A673 (cell line): ENCODE measurements around the gene TMEM258. TPM values are rescaled to one million over a fixed set of nuclear protein-coding genes. Genes with fewer than 3 reads are reported as not detected.

Experiments used
- BruUV-seq: library from RNA; stranded (reverse); fragments of 400-500 nt; replicated peaks from 2 replicates; lab custom pipeline; 2021; lab: Mats Ljungman, UMichigan
- CTCF ChIA-PET: fragments of 300-600 bp; sonication (Branson Sonifier 250); formaldehyde crosslinking; loops from one replicate; lab custom pipeline; 2022; ENCODE audit warnings: antibody characterized with exemption; lab: Charles Lee
- POLR2A ChIA-PET: fragments of 300-600 bp; sonication (Branson Sonifier 250); formaldehyde crosslinking; loops from one replicate; lab custom pipeline; 2022; ENCODE audit warnings: antibody characterized with exemption; ENCODE audit not compliant: low non-redundant PET; lab: Charles Lee
- DNase-seq: peaks from one replicate; pipeline ENCODE4 v3.0.0-alpha.2; 2015; ENCODE audit warnings: low spot score
- H3K27ac ChIP-seq: fragments of 200-600 bp; sonication (generic); 2 replicates; pipeline ENCODE4 v1.5.1; 2016; ENCODE audit warnings: mixed run types, low read depth, mild to moderate bottlenecking, mixed read lengths, antibody characterized with exemption, low read length; ENCODE audit not compliant: poor library complexity, severe bottlenecking
- H3K27me3 ChIP-seq: fragments of 200-600 bp; sonication (generic); replicated peaks from 2 replicates; pipeline ENCODE4 v1.6.1; 2017; ENCODE audit warnings: mixed run types, low read depth, mild to moderate bottlenecking, mixed read lengths, antibody characterized with exemption, low read length; ENCODE audit not compliant: insufficient read depth, poor library complexity
- H3K36me3 ChIP-seq: fragments of 200-600 bp; sonication (generic); 2 replicates; pipeline ENCODE4 v1.6.1; 2016; ENCODE audit warnings: mixed run types, mild to moderate bottlenecking, mixed read lengths, antibody characterized with exemption, low read length; ENCODE audit not compliant: insufficient read depth, poor library complexity, severe bottlenecking
- H3K4me1 ChIP-seq: fragments of 200-600 bp; sonication (generic); 2 replicates; pipeline ENCODE4 v1.6.1; 2017; ENCODE audit warnings: mixed run types, mild to moderate bottlenecking, mixed read lengths, antibody characterized with exemption, low read length; ENCODE audit not compliant: insufficient read depth, poor library complexity, severe bottlenecking
- H3K4me3 ChIP-seq: fragments of 200-600 bp; sonication (generic); 2 replicates; pipeline ENCODE4 v1.5.1; 2016; ENCODE audit warnings: low read depth, mixed run types, mild to moderate bottlenecking, mixed read lengths, low read length; ENCODE audit not compliant: poor library complexity, severe bottlenecking
- H3K9me3 ChIP-seq: fragments of 200-600 bp; sonication (generic); 2 replicates; pipeline ENCODE4 v1.6.1; 2016; ENCODE audit warnings: mixed run types, low read depth, mild to moderate bottlenecking, mixed read lengths, antibody characterized with exemption, low read length; ENCODE audit not compliant: poor library complexity, severe bottlenecking
- CTCF ChIP-seq: fragments of 300-800, 200-600 bp; sonication (generic); conservative IDR thresholded peaks from 2 replicates; pipeline ENCODE4 v1.5.1; 2017; ENCODE audit warnings: low read depth, mild to moderate bottlenecking, antibody characterized with exemption, low read length, moderate library complexity, mixed read lengths
- EZH2 ChIP-seq: fragments of 200-600 bp; sonication (generic); IDR thresholded peaks from 2 replicates; pipeline ENCODE4 v1.6.1; 2017; ENCODE audit warnings: borderline replicate concordance, low read depth, mild to moderate bottlenecking, mixed read lengths, antibody characterized with exemption, low read length; ENCODE audit not compliant: poor library complexity, severe bottlenecking
- intact Hi-C: fragments of 100-400 bp; cut with micrococcal nuclease; formaldehyde crosslinking; loops from one replicate; pipeline ENCODE4 v1.10.0; 2022; ENCODE audit not compliant: unreplicated experiment
- total RNA-seq: library from RNA; stranded (reverse); gene quantifications from 2 replicates; pipeline ENCODE4 v1.2.3, GENCODE V29; 2021

TMEM258 gene
- total RNA-seq, 1 experiment from 2014 or later = 138 TPM

GRCh38 chr11:61752117-61752924 lies 40.1 kb downstream of the TMEM258 start, which contains the start of gene MYRF:
Gene MYRF (plus strand): TSS chr11:61752636. CDS start chr11:61752745, 109 bp downstream.
- Histone ChIP-seq H3K9me3 (no peaks in the 10 kb centered on the region), H3K4me1 (peaks cover 20% of the 10 kb centered on the region), H3K27me3 (no peaks in the 10 kb centered on the region), H3K27ac (no peak within 1 kb of the TSS), H3K4me3 (peak within 1 kb of the TSS; percentile 50), H3K36me3 (no peaks in the 10 kb centered on the region)
- intact Hi-C loops = no loop called here
- ChIA-PET CTCF (interaction anchor here (1.2 to 1.6 kb wide), 2 partner anchors 36 to 356 kb away, joined by 6 to 10 read pairs; no protein-coding TSS in a partner anchor), POLR2A (no interaction called here)
- peak; percentile 73 for DNase-seq
- TF ChIP-seq CTCF = peak; percentile 59
- no peak for TF ChIP-seq EZH2
- BruUV-seq = no TSS peak

- Histone ChIP-seq H3K27me3 (no peaks in the 10 kb centered on the region), H3K36me3 (no peaks in the 10 kb centered on the region), H3K27ac (no peak overlapping the region), H3K4me1 (peaks cover 11% of the 10 kb centered on the region), H3K9me3 (no peaks in the 10 kb centered on the region), H3K4me3 (no peak overlapping the region)
- intact Hi-C loops = no loop called here
- no peak for DNase-seq
- no TSS peak for BruUV-seq
- TF ChIP-seq CTCF (no peak), EZH2 (no peak)
- CTCF ChIA-PET = interaction anchor here (1.2 kb wide), 1 partner anchor 18 kb away, joined by 4 read pairs; no protein-coding TSS in a partner anchor
- POLR2A ChIA-PET = no interaction called here
Observed at GRCh38 chr11:61751384-61751783, 41.0 kb downstream of the TMEM258 start.

- Histone ChIP-seq H3K36me3 (no peaks in the 10 kb centered on the region), H3K4me3 (no peak overlapping the region), H3K9me3 (no peaks in the 10 kb centered on the region), H3K4me1 (peaks cover 5% of the 10 kb centered on the region), H3K27me3 (no peaks in the 10 kb centered on the region), H3K27ac (no peak overlapping the region)
- TF ChIP-seq CTCF = no peak
- no peak for TF ChIP-seq EZH2
- no peak for DNase-seq
- intact Hi-C loops = no loop called here
- BruUV-seq = no TSS peak
- ChIA-PET CTCF (interaction anchor here (0.6 to 1.9 kb wide), 5 partner anchors 17 to 796 kb away, joined by 3 to 7 read pairs (median 3); no protein-coding TSS in a partner anchor), POLR2A (no interaction called here)
Observed at GRCh38 chr11:61750631-61751273, 41.6 kb downstream of the TMEM258 start.
